22Rv1 (cell line): ENCODE results near the gene ST6GAL2.

ENCODE experiments used
- ZFX ChIP-seq: fragments of 450-650 bp; IDR thresholded peaks from 2 replicates; pipeline ENCODE4 v1.6.1; 2017; ENCODE audit warnings: antibody characterized with exemption, borderline replicate concordance
- TF ChIP-seq, protein P1 (sequence below): fragments of 450-650 bp; IDR thresholded peaks from 2 replicates; pipeline ENCODE4 v1.5.1; 2017; ENCODE audit warnings: mild to moderate bottlenecking

GRCh38 chr2:106869512-106870275 lies 16.3 kb downstream of the ST6GAL2 start:
- TF ChIP-seq, protein P1, sequence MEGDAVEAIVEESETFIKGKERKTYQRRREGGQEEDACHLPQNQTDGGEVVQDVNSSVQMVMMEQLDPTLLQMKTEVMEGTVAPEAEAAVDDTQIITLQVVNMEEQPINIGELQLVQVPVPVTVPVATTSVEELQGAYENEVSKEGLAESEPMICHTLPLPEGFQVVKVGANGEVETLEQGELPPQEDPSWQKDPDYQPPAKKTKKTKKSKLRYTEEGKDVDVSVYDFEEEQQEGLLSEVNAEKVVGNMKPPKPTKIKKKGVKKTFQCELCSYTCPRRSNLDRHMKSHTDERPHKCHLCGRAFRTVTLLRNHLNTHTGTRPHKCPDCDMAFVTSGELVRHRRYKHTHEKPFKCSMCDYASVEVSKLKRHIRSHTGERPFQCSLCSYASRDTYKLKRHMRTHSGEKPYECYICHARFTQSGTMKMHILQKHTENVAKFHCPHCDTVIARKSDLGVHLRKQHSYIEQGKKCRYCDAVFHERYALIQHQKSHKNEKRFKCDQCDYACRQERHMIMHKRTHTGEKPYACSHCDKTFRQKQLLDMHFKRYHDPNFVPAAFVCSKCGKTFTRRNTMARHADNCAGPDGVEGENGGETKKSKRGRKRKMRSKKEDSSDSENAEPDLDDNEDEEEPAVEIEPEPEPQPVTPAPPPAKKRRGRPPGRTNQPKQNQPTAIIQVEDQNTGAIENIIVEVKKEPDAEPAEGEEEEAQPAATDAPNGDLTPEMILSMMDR, result no peak
- TF ChIP-seq ZFX, result no peak
